PFSK-1 (cell line): ENCODE data around the gene HDGFL2.

ENCODE experiments used
- FOXP2 ChIP-seq: optimal IDR thresholded peaks from 2 replicates; pipeline ENCODE3; 2011; ENCODE audit warnings: borderline replicate concordance, control low read depth, inconsistent platforms; ENCODE audit not compliant: insufficient read depth; ENCODE audit errors: extremely low read length, extremely low read depth
- POLR2AphosphoS5 ChIP-seq: IDR thresholded peaks from 2 replicates; pipeline ENCODE4 v1.6.1; 2012; ENCODE audit warnings: low read depth, mild to moderate bottlenecking, control low read depth, low read length, moderate library complexity
- REST ChIP-seq, 2 experiments: IDR thresholded peaks; 2 replicates each; pipeline versions ENCODE4 v1.6.1 to v1.8.0; 2011 to 2012; ENCODE audit warnings: low read depth in 2 of 2, low read length in 2 of 2, control low read depth in 1 of 2, inconsistent platforms in 1 of 2, mild to moderate bottlenecking in 1 of 2, moderate library complexity in 1 of 2; ENCODE audit not compliant: insufficient read depth in 1 of 2
- SIN3A ChIP-seq: IDR thresholded peaks from 2 replicates; pipeline ENCODE4 v1.6.1; 2012; ENCODE audit warnings: mild to moderate bottlenecking, low read length, moderate library complexity, borderline replicate concordance; ENCODE audit not compliant: insufficient read depth
- TAF1 ChIP-seq: IDR thresholded peaks from 2 replicates; pipeline ENCODE4 v1.6.1; 2012; ENCODE audit warnings: low read length, control low read depth, borderline replicate concordance; ENCODE audit not compliant: insufficient read depth

The HDGFL2 gene

GRCh38 chr19:4513248-4513647, 41.2 kb downstream of the HDGFL2 start:
- TF ChIP-seq TAF1 (no peak), FOXP2 (no peak), POLR2AphosphoS5 (no peak), SIN3A (no peak), REST (IDR thresholded peaks at IDR 0.05; ENCODE audit: insufficient read depth in 1 of 2, low read depth in 2 of 2, low read length in 2 of 2) (no peak)

- TF ChIP-seq FOXP2 (no peak), REST (IDR thresholded peaks at IDR 0.05; ENCODE audit: insufficient read depth in 1 of 2, low read depth in 2 of 2, low read length in 2 of 2) (no peak), POLR2AphosphoS5 (no peak), TAF1 (no peak), SIN3A (no peak)
Observed at GRCh38 chr19:4515732-4516131, 43.6 kb downstream of the HDGFL2 start.

GRCh38 chr19:4516199-4516938, 44.3 kb downstream of the HDGFL2 start:
- no peak for TF ChIP-seq TAF1
- TF ChIP-seq REST (IDR thresholded peaks at IDR 0.05; ENCODE audit: insufficient read depth in 1 of 2, low read depth in 2 of 2, low read length in 2 of 2): no peak
- no peak for TF ChIP-seq SIN3A
- no peak for TF ChIP-seq FOXP2
- no peak for TF ChIP-seq POLR2AphosphoS5

- no peak for TF ChIP-seq FOXP2
- TF ChIP-seq SIN3A: no peak
- TF ChIP-seq REST (IDR thresholded peaks at IDR 0.05; ENCODE audit: insufficient read depth in 1 of 2, low read depth in 2 of 2, low read length in 2 of 2): no peak
- no peak for TF ChIP-seq TAF1
- no peak for TF ChIP-seq POLR2AphosphoS5
Observed at GRCh38 chr19:4516939-4517300, 44.8 kb downstream of the HDGFL2 start.
